Epidermal melanocyte (primary cell): ENCODE data around the gene GPC6.
"Not testable (repeated sequence)": the region's sequence is repeated elsewhere in the genome, so short reads cannot be mapped to it uniquely, and the experiment has no call there.

Source experiments
- DNase-seq: peaks from one replicate; pipeline ENCODE4 v3.0.0; 2011; ENCODE audit warnings: low spot score; ENCODE audit not compliant: insufficient read length

Gene GPC6

DNA sequence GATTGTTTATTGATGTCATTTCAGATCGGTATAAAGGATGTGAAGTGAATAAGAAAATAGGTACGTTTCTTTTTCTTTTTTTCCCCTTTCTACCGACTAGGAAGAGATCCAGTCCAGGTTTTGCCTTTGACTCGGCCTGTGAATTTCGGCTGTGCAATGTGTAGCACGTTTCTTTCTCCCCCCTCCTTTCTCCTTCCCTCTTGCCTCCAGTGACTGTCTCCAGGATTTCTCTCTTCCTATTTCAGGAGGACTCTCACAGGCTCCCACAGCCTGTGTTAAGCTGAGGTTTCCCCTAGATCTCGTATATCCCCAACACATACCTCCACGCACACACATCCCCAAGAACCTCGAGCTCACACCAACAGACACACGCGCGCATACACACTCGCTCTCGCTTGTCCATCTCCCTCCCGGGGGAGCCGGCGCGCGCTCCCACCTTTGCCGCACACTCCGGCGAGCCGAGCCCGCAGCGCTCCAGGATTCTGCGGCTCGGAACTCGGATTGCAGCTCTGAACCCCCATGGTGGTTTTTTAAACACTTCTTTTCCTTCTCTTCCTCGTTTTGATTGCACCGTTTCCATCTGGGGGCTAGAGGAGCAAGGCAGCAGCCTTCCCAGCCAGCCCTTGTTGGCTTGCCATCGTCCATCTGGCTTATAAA is at the start of gene GPC6:
TSS of gene GPC6 (plus strand) at position 185 of the 657 bp plus-strand sequence.
- no peak for DNase-seq

DNA sequence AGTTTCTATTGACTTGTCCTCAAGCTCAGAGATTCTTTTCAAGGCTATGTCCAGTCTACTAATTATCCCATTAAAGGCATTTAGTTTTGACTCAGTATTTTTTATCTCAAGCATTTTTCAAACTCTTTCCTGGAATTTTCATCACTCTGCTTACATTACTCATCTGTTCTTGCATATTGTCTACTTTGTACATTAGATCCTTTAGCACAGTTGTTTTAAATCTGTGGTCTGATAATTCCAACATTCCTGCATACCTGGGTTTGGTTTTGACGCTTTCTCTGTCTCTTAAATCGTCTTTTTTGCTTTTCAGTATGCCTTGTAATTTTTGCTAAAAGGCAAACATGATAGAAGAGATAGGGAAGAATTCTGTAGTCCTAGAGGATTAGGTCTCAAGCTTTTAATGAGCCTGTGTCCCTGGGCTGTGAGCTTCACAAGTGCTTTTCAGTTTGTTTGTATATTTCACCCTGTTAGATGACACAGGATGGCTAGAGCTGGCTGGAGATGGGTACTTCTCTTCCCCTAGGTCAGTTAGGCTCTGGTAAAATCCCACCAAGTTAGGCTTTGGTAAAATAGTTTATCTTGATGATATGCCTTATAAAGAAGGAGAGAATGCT is 46.1 kb upstream of the GPC6 start:
- no peak for DNase-seq

GRCh38 chr13:93182406-93182805 is 44.2 kb upstream of the GPC6 start:
- no peak for DNase-seq

DNA sequence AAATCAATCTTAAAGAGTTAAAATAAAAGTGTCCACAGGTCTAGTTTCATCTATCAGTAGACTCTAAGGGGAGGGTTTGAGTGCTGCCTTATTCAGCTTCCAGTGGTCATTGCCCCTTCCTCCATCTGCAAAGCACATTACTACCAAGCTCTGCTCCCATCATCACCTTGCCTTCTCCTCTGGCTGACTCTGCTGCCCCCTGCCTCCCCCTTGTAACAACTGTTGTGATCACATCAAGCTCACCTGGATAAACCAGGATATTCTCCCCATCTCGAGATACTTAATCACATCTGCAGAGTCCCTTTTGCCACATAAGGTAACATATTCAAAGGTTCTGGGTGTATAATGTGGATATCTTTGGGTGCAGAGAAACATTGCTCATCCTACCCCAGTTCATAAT is 43.3 kb upstream of the GPC6 start:
- DNase-seq, result no peak

DNA sequence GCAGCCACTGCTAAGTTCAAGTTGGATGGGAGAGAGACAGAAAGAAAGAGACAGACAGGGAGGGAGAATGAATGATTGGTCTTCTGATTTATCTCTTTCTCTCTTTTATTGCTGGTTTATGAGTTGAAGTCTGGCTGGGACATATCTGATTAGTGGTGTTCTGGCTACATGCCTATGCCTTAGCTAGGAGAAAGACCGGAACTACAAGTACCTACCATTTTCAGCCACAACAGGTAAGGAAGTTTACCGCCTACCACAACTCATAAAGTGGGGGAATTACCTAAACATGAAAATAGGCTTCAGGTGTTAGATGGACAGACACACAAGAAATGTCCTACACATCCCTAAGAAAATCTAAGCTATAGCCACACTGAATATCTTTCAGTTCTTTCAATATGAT is 36.6 kb upstream of the GPC6 start:
- DNase-seq, result no peak

DNA sequence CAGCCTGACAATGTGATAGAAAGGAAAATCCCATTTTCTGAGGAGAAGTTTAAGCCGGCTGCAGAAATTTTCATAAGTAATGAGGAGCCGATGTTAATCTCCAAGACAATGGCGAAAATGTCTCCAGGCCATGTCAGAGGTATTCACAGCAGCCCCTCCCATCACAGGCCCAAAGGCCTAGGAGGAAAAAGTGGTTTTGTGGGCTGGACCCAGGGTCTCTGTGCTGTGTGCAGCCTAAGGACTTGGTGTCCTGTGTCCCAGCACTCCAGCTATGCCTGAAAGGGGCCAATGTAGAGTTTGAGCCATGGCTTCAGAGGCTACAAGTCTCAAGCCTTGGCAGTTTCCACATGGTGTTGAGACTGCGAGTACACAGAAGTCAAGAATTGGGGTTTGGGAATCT is 32.9 kb upstream of the GPC6 start:
- DNase-seq, result no peak

DNA sequence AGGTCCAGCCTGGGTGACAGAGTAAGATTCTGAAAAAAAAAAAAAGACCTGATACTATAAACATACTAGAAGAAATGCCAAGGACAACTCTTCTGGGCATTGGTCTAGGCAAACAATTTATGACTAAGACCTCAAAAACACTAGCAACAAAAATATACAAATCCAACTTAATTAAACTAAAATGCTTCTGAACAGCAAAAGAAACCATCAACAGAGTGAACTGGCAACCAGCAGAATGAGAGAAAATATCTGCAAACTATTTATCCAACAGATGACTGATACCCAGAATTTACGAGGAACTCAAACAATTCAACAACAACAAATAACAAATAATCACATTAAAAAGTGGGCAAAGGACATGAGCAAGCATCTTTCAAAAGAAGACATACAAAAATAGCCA is 26.8 kb upstream of the GPC6 start:
- DNase-seq, result no peak

- DNase-seq, result no peak
Measured at GRCh38 chr13:93200626-93201025, 26.0 kb upstream of the GPC6 start.

GRCh38 chr13:93201992-93202558 is 24.5 kb upstream of the GPC6 start:
- no peak for DNase-seq

GRCh38 chr13:93206778-93207392 is 19.7 kb upstream of the GPC6 start:
- DNase-seq, result not testable (repeated sequence)

GRCh38 chr13:93216122-93216521 is 10.5 kb upstream of the GPC6 start:
- DNase-seq, result no peak

DNA sequence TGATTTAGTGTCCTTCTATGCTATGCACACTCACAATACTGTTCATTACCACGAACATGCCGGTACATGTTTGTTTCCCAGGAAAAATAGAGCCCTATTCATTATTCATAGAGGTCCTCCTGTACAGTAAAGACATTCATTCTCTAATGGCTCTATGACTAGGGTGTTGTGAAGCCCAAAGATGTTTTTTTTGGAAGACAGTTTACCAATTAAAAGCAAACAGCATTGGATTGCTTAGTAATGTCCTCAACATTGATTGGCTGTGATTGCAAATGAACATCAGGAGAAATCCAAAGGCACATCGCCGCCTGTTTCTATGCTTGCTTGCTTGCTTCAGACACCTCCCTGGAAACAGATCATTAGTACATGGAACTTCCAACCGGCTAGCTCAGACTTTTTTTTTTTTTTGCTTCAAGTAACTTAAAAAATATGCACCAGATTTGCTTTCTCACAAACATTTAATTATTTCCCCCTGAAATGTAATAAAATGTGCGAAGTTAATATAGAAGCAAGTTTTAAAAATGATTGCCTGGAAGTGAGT is 8.8 kb upstream of the GPC6 start:
- DNase-seq, result no peak

GRCh38 chr13:93218583-93218982 is 8.0 kb upstream of the GPC6 start:
- no peak for DNase-seq

- no peak for DNase-seq
Measured at GRCh38 chr13:93220073-93220472, 6.5 kb upstream of the GPC6 start.

- DNase-seq, result no peak
Measured at GRCh38 chr13:93222976-93223375, 3.6 kb upstream of the GPC6 start.

GRCh38 chr13:93224535-93224934 is 2.1 kb upstream of the GPC6 start:
- no peak for DNase-seq

DNA sequence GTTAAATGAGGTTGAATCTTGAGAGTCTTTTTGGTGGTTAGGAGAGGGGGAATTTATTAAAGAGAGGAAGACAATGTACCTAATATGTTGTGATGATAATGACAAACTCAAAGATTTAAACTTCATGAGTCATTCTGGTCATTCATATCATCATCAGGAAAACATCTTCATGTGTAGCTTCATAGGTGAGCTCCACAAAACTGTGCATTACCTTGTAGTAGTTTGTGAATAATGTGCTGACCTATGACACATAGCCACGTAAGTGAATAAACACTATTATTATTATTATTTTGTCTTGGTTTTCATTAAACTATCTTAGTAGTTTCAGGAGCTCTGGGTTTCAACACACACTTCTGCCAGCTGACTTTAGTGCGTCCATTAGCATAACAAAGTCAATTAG is 997 bp upstream of the GPC6 start:
- no peak for DNase-seq

GRCh38 chr13:93226065-93226622 is 463 bp upstream of the GPC6 start:
- DNase-seq, result no peak

GRCh38 chr13:93227280-93227877 is 772 bp downstream of the GPC6 start:
- no peak for DNase-seq

GRCh38 chr13:93227878-93228642 is 1.5 kb downstream of the GPC6 start:
- no peak for DNase-seq

DNA sequence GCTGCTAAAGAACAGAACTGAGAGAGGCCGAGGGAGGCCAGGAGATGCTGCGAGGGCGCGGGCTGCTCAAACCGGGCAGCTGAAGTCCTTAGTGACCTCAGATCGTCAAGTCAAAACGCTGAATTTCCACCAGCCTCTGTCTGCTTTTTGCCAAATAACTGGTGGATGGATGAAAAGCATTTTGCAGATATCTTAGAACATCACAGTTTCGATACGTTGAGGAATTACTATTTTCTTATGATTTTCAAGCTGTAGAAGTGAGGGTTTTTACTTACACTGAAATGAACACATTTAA is 2.0 kb downstream of the GPC6 start:
- DNase-seq, result no peak
